HEK293 (cell line): Measurements from ENCODE around the gene ACKR3.

Source experiments
- ZEB2 ChIP-seq: fragments of 450-650 bp; formaldehyde crosslinking; IDR thresholded peaks from 2 replicates; pipeline ENCODE4 v1.5.1; 2016; ENCODE audit warnings: missing biosample characterization, missing genetic modification characterization
- ZNF146 ChIP-seq: fragments of 450-650 bp; formaldehyde crosslinking; IDR thresholded peaks from 2 replicates; pipeline ENCODE4 v1.5.1; 2016; ENCODE audit warnings: missing biosample characterization, missing genetic modification characterization
- ZNF747 ChIP-seq: fragments of 450-650 bp; formaldehyde crosslinking; IDR thresholded peaks from 2 replicates; pipeline ENCODE4 v1.5.1; 2016; ENCODE audit warnings: missing biosample characterization, missing genetic modification characterization
- TF ChIP-seq, protein P1 (sequence below): fragments of 450-650 bp; formaldehyde crosslinking; IDR thresholded peaks from 2 replicates; pipeline ENCODE4 v1.5.1; 2016; ENCODE audit warnings: missing biosample characterization, missing genetic modification characterization
- TF ChIP-seq, protein P2 (sequence below): fragments of 450-650 bp; formaldehyde crosslinking; IDR thresholded peaks from 2 replicates; pipeline ENCODE4 v1.5.1; 2016; ENCODE audit warnings: missing biosample characterization, missing genetic modification characterization
- TF ChIP-seq, protein P3 (sequence below): IDR thresholded peaks from 2 replicates; pipeline ENCODE4 v1.6.1; 2011; ENCODE audit warnings: mild to moderate bottlenecking, low read depth, low read length, borderline replicate concordance
- TF ChIP-seq, protein P4 (sequence below): fragments of 450-650 bp; IDR thresholded peaks from 2 replicates; pipeline ENCODE4 v1.5.1; 2018; ENCODE audit warnings: missing biosample characterization, mild to moderate bottlenecking, missing genetic modification characterization

DNA sequence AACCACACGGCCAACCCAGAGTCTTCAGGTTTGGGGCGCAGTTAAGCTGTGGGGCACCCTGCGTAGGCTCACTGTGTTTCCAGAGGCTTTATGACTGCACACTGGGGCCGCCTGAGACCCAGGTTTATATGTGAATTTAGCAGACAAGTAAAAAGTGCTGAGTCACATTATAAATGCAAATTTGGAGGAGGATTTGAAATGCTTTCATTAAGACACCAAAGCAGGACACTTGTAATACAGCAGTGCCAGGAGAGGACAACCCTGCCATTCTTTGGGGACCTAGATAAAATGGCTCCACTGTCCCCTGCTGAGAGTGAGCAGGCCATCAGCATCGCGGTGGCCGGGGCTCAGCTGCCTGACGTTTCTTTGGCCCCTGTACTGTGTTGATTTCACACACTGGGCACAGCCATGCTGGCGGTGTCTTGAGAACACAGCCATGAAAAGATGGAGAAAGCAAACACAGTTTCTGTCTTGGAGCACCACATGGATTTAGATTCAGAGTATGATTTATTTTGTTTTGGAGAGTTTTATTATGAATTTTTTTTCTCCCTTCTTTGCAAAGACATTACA, 10.2 kb downstream of the ACKR3 start:
- TF ChIP-seq, protein P1, sequence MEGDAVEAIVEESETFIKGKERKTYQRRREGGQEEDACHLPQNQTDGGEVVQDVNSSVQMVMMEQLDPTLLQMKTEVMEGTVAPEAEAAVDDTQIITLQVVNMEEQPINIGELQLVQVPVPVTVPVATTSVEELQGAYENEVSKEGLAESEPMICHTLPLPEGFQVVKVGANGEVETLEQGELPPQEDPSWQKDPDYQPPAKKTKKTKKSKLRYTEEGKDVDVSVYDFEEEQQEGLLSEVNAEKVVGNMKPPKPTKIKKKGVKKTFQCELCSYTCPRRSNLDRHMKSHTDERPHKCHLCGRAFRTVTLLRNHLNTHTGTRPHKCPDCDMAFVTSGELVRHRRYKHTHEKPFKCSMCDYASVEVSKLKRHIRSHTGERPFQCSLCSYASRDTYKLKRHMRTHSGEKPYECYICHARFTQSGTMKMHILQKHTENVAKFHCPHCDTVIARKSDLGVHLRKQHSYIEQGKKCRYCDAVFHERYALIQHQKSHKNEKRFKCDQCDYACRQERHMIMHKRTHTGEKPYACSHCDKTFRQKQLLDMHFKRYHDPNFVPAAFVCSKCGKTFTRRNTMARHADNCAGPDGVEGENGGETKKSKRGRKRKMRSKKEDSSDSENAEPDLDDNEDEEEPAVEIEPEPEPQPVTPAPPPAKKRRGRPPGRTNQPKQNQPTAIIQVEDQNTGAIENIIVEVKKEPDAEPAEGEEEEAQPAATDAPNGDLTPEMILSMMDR (tag by site-specific recombination) = no peak
- TF ChIP-seq ZNF146 (tag by site-specific recombination) (no peak), ZEB2 (tag by site-specific recombination) (no peak), ZNF747 (tag by site-specific recombination) (no peak)
- TF ChIP-seq, protein P2, sequence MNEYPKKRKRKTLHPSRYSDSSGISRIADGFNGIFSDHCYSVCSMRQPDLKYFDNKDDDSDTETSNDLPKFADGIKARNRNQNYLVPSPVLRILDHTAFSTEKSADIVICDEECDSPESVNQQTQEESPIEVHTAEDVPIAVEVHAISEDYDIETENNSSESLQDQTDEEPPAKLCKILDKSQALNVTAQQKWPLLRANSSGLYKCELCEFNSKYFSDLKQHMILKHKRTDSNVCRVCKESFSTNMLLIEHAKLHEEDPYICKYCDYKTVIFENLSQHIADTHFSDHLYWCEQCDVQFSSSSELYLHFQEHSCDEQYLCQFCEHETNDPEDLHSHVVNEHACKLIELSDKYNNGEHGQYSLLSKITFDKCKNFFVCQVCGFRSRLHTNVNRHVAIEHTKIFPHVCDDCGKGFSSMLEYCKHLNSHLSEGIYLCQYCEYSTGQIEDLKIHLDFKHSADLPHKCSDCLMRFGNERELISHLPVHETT (tag by site-specific recombination) = no peak
- TF ChIP-seq, protein P3, sequence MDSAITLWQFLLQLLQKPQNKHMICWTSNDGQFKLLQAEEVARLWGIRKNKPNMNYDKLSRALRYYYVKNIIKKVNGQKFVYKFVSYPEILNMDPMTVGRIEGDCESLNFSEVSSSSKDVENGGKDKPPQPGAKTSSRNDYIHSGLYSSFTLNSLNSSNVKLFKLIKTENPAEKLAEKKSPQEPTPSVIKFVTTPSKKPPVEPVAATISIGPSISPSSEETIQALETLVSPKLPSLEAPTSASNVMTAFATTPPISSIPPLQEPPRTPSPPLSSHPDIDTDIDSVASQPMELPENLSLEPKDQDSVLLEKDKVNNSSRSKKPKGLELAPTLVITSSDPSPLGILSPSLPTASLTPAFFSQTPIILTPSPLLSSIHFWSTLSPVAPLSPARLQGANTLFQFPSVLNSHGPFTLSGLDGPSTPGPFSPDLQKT = no peak
- TF ChIP-seq, protein P4, sequence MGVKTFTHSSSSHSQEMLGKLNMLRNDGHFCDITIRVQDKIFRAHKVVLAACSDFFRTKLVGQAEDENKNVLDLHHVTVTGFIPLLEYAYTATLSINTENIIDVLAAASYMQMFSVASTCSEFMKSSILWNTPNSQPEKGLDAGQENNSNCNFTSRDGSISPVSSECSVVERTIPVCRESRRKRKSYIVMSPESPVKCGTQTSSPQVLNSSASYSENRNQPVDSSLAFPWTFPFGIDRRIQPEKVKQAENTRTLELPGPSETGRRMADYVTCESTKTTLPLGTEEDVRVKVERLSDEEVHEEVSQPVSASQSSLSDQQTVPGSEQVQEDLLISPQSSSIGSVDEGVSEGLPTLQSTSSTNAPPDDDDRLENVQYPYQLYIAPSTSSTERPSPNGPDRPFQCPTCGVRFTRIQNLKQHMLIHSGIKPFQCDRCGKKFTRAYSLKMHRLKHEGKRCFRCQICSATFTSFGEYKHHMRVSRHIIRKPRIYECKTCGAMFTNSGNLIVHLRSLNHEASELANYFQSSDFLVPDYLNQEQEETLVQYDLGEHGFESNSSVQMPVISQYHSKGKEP (tag by site-specific recombination) = no peak
